HepG2 (cell line): Measurements from ENCODE around the gene ATP2B2.

Experiments
- CTCF ChIP-seq: sonication (generic); formaldehyde crosslinking; IDR thresholded peaks from 2 replicates; pipeline ENCODE4 v1.5.0; 2020; ENCODE audit warnings: mild to moderate bottlenecking, missing genetic modification reagents, moderate library complexity
- EP300 ChIP-seq, 3 experiments: sonication (generic) in 1 of 3; formaldehyde crosslinking in 1 of 3; IDR thresholded peaks; 2 replicates each; pipeline versions ENCODE4 v1.5.1 to v1.6.1; 2011 to 2020; ENCODE audit warnings: low read depth in 2 of 3, low read length in 2 of 3, borderline replicate concordance in 1 of 3, improper control_type of control experiment in 1 of 3, mild to moderate bottlenecking in 1 of 3, missing genetic modification reagents in 1 of 3, moderate library complexity in 1 of 3
- ESRRA ChIP-seq: sonication (generic); formaldehyde crosslinking; IDR thresholded peaks from 2 replicates; pipeline ENCODE4 v1.5.1; 2020; ENCODE audit warnings: mild to moderate bottlenecking, low read depth, missing genetic modification reagents
- FOXK1 ChIP-seq: sonication (generic); formaldehyde crosslinking; IDR thresholded peaks from 2 replicates; pipeline ENCODE4 v1.4.0; 2020; ENCODE audit warnings: low read depth, missing genetic modification reagents, borderline replicate concordance
- HNRNPUL1 ChIP-seq: fragments of 200-400 bp; formaldehyde crosslinking; IDR thresholded peaks from 2 replicates; pipeline ENCODE4 v1.6.1; 2017; ENCODE audit warnings: low read depth, mild to moderate bottlenecking, low read length, moderate library complexity
- RBFOX2 ChIP-seq: fragments of 200-400 bp; formaldehyde crosslinking; IDR thresholded peaks from 2 replicates; pipeline ENCODE4 v1.6.1; 2017; ENCODE audit warnings: low read depth, mild to moderate bottlenecking, low read length
- ZBTB20 ChIP-seq: sonication (generic); formaldehyde crosslinking; IDR thresholded peaks from 2 replicates; pipeline ENCODE4 v1.8.1; 2023; ENCODE audit warnings: missing genetic modification reagents, low read depth, mild to moderate bottlenecking, borderline replicate concordance
- ZBTB34 ChIP-seq: sonication (generic); formaldehyde crosslinking; IDR thresholded peaks from 2 replicates; pipeline ENCODE4 v1.8.0; 2022; ENCODE audit warnings: mild to moderate bottlenecking, missing genetic modification reagents
- ZIK1 ChIP-seq: sonication (generic); formaldehyde crosslinking; IDR thresholded peaks from 2 replicates; pipeline ENCODE4 v1.5.0; 2020; ENCODE audit warnings: mild to moderate bottlenecking, low read depth, missing genetic modification reagents, borderline replicate concordance

- TF ChIP-seq CTCF (CRISPR knock-in tag): no peak
- no peak for TF ChIP-seq ZIK1 (CRISPR knock-in tag)
- TF ChIP-seq ZBTB34: no peak
- TF ChIP-seq ZBTB20 (CRISPR knock-in tag): no peak
- TF ChIP-seq HNRNPUL1: no peak
- no peak for TF ChIP-seq RBFOX2
- no peak for TF ChIP-seq FOXK1
- TF ChIP-seq ESRRA (CRISPR knock-in tag): no peak
- no peak for TF ChIP-seq EP300 (IDR thresholded peaks at IDR 0.05; ENCODE audit: low read depth in 2 of 2, low read length in 2 of 2)
- no peak for TF ChIP-seq EP300 (CRISPR knock-in tag; IDR thresholded peaks at IDR 0.05; ENCODE audit: borderline replicate concordance)
Measured at GRCh38 chr3:10507331-10507730, 1.9 kb upstream of the ATP2B2 start.
